HG03354 (cell line): Measurements from ENCODE around the gene NPTXR.
"Not testable (repeated sequence)": the region's sequence is repeated elsewhere in the genome, so short reads cannot be mapped to it uniquely, and the experiment has no call there.

Experiments
- ATAC-seq: cut with Tn5 transposase; IDR thresholded peaks from one replicate; pipeline ENCODE4 v1.9.1; 2021; ENCODE audit warnings: mild to moderate bottlenecking; ENCODE audit not compliant: unreplicated experiment, poor library complexity, severe bottlenecking

Gene NPTXR

DNA sequence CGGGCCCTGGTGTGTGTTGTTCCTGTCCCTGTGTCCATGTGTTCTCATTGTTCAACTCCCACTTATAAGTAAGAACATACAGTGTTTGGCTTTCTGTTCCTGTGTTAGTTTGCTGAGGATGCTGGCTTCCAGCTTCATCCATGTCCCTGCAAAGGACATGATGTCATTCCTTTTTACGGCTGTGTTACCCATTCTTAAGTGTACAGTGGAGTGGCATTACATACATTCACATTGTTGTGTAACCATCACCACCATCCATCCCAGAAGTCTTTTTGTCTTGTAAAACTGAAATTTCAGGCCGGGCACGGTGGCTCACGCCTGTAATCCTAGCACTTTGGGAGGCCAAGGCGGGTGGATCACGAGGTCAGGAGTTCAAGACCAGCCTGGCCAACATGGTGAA, 10.6 kb upstream of the NPTXR start:
- not testable (repeated sequence) for ATAC-seq

DNA sequence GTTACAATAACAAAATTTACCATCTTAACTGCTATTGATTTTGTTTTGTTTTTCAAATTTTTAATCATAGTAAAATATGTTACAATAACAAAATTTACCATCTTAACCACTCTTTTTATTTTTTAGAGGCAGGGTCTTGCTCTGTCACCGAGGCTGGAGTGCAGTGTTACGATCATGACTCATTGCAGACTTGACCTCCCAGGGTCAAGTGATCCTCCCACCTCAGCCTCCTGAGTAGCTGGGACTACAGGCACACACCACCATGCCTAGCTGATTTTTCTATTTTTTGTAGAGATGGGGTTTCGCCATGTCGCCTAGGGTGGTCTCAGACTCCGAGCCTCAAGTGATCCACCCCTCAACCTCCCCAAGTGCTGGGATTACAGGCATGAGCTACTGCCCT, 10.1 kb upstream of the NPTXR start:
- ATAC-seq, result not testable (repeated sequence)

DNA sequence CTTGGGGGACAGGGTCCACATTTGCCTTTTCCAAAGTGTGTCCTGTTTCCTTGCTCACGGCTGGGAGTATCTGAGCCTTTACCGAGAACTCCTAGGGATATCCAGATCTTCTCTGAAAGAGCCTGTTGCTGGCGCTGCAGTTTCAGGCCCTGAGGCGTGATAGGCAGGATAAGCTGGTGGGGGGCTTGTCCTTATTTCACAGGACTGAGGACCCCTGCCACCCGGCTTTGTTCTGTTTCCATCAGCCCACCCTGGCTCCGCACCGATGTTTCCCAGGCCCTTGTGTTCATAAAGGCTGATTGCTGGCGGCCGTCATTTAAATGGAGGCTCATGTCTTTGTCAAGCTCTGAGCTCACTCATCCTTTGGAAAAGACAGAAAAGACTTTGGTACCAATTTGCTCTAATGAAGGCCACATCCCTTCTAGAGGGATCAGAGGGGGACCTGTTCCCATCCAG, 9.4 kb upstream of the NPTXR start:
- no peak for ATAC-seq

DNA sequence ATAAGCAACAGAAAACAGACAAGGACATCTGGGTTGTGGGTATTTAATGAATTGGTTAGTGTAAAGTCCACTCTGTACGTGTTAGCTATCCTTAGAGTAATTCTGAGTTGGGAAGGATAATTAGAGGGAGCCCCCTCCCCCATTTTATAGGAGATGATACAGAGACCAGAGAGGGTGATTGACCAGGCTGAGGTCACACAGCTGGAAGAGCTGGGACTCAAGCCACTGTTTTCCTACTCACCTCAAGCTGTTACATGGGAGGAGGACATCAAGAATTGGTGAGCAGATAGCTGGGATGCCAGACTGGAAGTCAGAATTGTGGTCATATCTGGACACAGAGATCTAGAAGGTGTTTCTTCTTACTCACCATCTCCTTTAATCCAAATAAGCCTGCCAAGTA, 8.7 kb upstream of the NPTXR start:
- ATAC-seq, result no peak

DNA sequence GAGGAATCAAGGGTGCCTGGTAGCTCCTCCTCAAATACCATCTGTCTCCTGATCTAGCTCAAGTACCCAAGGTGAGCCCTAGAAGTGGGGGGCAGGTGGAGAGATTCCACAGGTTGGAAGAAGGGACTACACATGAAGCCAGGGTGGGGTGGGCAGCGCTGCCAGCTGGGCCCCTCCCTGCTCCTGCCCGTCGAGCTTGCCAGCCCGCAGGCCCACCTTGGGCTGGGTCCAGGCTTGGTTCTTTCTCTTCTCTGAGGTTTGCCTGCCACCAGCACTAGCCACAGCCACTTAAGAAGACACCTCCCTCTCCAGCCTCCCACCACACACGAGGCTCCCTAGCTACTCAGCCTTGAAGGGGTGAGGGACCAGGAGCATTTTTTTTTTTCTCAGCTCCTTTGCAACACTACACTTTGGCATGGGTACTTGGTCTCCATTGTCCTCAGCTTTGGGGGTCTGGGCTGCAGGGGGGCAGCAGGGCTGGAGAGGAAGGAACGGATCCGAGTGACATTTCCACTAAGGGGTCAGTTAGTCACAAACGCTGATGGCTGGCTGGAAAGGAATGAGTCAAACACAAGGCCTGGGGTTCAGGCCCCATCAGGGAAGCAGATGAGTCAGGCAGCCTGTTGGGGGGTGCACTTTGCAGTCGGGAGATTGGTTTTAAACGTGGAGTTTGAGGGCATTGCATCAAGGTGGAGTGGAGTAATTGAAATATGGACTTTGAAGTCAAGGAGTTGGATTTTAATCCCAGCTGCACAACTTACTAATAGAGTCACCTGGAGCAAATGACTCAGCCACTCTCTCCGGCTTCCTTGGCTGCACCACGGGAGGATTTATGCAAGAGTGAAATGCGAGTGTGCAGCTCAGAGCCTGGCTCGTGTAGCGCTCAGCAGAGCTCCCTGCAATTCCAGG, 7.4 kb upstream of the NPTXR start:
- no peak for ATAC-seq

DNA sequence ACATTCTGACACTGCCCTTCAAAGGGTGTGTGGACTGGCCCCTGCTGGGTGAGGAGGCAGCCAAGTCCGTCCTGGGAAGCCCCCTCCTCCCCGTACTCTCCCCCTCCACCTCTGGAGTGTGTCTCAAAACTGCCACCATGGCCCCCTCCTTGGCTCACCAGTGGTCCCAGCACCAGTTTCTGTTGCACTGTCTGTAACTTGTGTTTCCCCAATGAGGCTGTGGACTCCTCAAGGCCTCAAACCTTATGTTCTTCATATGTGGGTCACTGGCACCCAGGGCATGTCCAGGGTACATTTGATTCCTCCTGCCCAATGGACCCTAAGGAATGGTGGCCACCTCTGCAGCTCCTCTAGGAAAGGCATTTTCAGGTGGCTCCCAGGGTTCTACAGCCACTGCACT, 6.6 kb upstream of the NPTXR start:
- ATAC-seq, result no peak

DNA sequence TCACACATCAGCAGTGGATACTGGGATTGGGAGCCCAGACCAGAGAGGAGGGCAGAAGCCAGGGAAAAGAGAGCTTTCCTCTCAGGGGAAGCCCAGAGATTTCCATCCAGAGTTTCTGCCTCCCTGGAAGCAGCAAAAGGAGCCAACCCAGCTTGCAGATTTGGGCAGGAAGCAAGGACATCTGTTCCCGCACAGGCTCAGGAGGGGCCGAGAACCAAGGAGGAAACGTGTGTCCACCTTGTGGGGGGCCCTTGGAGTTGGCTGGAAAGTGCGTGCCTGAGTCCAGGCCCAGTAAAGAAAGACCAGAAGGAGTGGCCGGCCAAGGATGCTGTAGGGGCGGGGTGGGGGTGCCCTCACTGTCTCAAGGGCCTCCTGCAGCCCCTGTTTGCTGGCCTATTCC, 6.0 kb upstream of the NPTXR start:
- no peak for ATAC-seq

DNA sequence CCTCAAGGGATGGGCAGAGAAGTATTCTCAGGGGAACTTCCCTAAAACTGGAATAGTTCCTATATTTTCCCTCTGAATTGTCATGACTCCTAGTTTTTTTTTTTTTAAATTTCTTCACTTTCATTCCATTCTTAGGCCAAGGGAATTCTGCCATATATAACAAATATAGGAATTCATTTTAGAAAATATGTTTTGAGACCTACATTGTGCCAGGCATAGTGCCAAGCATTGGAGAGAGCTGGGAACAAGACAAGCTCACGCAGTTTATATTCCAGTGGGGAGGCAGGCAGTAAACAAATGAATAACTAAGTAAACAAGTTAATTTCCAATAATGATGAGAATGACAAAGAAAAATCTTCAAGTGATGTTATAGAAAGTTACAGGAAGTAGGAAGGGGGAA, 2.6 kb upstream of the NPTXR start:
- ATAC-seq, result no peak

DNA sequence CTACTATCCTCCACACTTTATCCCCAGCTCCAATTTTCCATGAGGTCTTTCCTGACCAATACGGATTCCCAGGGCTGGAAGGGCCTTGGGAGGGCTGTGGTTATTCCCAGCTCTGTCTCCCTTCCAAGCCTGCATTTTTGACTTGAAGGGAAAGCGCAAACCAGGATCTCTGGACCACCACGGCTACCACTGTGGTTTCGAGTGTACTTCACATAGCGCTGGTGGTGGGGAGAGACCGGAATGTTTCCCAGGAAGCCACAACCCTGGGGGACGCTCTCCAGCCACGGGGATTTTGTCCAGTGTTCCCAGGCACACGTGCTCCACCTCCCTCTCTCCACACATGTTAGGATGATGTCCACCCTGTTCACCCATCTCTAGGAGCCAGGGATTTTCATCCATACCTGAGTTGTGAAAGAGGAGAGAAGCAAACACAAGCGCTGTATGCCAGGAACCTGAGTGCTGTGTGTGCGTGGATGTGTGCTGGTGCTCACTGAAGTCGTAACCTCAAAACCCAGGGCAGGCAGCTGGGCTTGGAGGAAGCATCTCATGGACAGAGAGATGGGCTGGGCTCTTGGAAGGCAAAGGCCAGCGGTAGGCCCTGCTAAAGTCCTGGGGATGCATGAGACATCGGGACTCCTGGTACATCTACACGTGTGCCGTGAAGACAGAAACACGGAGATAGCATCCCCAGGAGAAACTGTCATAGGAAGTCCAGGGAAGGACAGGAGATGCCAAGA, 1.3 kb upstream of the NPTXR start:
- no peak for ATAC-seq

DNA sequence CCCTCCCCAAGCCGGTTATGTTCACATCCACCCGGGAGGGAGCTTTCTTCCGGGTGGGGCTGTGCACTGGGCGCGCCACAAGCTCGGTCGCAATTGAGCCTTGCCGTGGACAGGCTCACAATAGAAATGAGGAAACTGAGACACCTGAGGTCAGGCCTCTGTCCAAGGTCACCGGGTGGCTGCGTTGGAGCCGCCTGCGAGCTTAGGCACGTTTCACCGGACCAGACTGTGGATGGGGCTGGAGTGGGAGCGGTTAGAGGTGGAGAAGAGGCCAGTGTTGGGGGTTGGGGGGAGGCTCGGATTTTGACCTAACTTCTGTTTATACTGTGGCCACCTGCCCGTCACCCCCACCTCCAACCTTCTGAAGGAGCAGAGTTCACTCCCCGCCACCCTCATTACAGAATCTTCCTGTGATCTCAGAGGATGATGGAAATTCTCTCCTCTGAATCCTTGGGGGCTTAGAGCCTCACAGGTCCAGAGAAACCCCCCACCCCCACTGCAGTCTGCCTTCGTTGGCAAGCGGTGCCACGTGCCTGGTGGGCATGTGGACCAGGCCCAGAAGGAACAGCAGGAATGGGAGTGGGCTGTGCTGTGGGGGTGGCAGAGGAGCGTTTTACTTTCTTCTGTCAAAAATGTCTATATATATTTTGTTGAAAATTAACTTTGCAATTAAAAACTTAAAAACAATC, 631 bp upstream of the NPTXR start:
- no peak for ATAC-seq

DNA sequence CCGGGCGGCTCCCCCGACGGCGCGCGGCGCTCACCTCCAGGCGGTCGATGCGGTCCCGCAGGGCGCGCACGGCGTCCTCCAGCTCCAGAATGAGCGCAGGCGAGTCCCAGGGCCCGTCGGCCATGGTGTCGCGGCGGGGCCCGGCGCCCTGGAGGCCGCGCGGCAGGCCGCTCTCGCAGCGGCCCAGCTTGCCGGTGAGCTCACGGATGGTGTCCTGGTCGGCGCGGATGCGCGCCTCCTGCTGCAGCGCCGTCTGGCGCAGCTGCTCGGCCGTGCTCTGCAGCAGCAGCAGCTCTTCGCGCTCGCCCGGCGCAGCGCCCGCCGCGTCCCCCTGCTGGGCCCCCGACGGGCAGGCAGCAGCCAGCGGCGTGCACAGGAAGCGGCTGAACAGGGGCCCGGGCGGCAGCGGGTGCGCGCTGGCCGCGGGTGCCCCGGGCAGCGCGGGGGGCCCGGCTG, 599 bp downstream of the NPTXR start:
- no peak for ATAC-seq

DNA sequence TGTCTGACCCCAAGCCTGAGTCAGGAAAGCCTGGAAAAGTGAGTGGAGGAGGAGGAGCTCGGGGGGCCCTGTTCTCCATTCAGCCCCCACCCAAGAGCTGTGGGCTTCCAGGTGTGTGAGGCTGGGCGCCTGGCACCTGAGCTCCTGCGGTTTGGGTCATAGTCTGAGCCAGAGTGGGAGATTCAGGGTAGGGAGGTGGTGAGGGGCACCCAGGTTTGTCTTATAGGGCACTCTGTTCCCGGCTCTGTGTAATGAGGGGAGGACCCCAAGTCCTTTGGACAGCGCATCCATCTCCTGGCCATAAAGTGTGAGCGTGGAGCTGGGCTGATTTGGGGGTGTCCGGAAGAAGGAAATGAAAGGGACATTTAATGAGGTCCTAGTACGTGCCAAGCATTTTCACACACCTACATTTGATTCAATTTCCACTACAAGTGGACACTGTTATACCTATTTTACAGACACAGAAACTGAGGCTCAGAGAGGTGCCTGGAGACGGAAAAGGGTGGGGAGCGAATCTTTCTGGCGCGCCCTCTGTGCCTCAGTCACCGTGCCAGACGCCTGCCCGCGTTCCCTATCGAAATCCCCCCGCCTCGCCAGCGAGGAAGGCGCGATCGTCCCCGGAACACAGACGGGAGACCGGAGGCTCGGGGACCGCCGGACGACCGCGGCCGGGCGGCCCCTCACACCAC, 1.2 kb downstream of the NPTXR start:
- ATAC-seq, result no peak

DNA sequence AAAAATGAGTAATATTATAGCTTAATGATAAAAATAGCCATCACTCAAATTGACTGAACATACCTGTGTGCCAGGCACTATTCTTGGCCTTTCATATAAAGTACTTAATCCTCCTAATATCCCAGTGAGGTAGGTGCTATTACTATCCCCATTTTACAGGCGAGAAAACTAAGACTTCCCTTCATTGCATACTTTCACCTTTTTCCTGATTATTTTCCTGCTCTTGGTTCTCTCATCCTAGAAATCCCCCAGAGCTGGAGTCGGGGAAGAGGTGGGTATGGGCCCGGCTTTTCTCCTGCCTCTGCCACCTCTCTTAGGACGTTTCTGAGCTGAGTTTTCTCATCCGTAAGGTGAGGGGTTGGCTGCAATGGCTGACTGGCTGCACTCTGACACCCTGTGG, 2.2 kb downstream of the NPTXR start:
- no peak for ATAC-seq

DNA sequence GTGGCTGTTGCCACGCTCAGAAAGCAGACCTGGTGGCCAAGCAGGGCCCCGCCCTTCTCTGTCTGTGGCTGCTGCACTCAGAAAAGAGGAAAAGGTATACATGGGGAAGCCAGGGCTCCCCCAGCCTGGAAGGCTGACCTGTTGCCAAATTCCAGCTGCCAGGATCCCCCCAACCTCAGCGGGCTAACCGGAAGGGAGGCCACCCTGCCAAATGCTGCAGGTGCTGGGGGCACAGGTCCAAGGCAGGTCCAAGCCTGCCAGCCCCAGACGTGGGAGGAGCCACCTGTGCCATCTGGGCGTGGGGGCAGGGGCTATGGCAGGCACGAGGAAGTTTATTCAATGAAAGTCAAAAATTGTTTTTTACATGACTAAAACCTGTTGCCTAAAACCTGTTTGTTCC, 2.6 kb downstream of the NPTXR start:
- ATAC-seq, result no peak

DNA sequence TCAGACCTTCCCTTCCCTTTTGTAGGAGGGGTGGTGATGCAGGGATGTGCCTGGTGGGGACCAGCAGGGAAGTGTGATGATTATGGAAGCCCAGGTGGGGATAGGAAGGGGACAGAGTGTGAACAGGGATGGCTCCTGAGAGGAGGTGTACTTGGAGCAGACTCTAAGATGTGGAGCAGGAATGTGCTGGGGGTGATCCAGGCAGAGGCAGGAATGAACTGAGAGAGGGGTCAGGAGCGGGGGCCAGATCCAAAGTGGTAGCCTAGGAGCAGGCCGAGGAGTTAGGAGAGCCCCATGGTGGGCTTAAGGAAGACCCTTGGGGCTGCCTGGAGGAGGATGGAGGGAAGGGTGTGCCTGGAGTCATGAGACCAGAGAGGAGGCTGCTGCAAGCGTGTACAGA, 3.7 kb downstream of the NPTXR start:
- no peak for ATAC-seq

DNA sequence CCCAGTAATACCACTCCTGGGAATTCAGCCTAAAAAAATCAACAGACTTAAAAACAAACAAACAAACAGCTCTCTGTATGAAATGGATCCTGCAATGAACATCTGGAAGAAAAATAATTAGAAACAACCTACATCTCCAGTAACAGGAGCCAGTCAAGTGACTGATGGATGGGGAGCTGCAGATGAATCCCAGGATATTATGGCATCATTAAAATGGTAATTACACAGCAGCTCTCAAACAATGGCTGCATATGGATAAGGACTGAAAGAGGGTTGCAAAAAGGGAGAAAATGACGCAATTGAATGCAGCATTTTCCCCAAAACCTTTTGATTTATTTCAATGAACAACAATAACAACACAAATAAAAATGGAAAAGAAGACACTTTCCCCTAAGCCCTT, 4.1 kb downstream of the NPTXR start:
- ATAC-seq, result no peak

DNA sequence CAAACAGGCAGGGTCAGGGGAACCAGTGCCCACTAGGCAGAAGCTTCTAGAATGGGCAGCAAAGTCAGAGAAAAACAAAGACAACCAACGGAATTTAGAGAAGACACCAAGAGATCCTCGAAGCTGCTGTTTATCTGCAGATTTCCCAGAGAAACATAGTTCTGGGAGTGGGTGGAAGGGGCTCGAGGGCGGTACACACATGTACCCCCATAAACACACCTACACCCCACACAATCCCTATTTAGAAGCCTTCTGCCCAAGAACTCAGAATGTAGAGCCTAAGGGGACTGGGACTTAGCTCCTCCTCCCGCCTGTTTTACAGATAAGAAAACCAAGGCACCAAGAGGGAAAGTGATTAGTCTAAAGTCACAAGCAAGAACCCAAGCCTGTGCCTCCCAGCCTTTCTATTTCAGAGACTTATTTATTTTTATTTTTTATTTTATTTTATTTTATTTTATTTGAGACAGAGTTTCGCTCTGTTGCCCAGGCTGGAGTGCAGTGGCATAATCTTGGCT, 6.4 kb downstream of the NPTXR start:
- no peak for ATAC-seq

DNA sequence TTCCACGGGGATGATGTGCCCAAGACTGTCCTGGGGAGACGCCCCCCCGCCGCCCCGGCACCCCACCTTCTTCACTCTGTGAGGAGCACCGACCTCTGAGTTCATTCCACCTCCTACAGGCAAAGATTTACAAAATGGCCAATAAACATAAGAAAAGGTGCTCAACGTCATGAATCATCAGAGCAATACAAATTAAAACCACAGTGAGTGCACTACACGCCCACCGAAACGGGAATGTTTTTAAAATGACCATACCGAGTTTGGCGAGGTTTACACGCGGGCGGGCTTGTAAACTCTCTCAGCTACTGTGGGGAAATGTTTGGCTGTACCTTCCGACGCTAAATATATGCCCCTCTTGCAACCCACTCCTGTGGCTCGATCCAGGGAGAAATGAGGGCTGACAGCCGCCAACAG, 7.9 kb downstream of the NPTXR start:
- ATAC-seq, result no peak

DNA sequence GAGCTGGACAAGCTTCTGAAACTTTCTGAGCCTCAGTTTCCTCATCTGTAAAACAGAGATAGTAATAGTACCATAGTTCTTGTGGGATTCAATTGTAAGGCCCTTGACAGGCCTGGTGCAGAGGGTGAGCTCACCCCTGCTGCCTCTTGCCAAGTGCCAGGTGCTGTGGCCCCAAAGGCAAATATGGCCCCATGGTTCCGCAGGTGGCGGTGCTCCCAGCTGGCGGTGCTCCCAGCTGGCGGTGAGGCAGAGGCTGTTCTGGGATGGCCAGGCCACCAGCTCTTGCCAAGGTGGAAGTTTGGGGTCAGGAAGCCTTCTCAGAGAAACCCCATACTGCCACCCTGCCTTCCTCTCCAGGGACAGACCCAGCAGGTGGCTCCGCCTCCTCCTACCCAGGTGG, 8.8 kb downstream of the NPTXR start:
- ATAC-seq, result no peak
